GM23248 (cell line): ENCODE results near the gene NFIX.

Experiments
- EZH2 ChIP-seq: fragments of 200-600 bp; sonication (generic); IDR thresholded peaks from 2 replicates; pipeline ENCODE4 v1.6.1; 2018; ENCODE audit warnings: antibody characterized with exemption, mild to moderate bottlenecking; ENCODE audit not compliant: insufficient read depth, poor library complexity, severe bottlenecking
- EZH2phosphoT487 ChIP-seq: fragments of 200-600 bp; sonication (generic); IDR thresholded peaks from 2 replicates; pipeline ENCODE4 v1.6.1; 2018; ENCODE audit warnings: antibody characterized with exemption, moderate library complexity, mild to moderate bottlenecking, low read depth; ENCODE audit not compliant: insufficient read depth

- TF ChIP-seq EZH2phosphoT487 (no peak), EZH2 (no peak)
Observed at GRCh38 chr19:13100841-13101589, 105.7 kb downstream of the NFIX start.
